ENCODE data around the gene MAPK14. TPM values are rescaled to one million over a fixed set of nuclear protein-coding genes. Genes with fewer than 3 reads are reported as not detected.
A peak's percentile ranks its signal among the peaks of the same experiment; 100 is the strongest.

The MAPK14 gene
- total and polyA plus RNA-seq, 9 of the 15 experiments (the other 6 are each of a cell fraction or from before 2014, with no cell fraction given) = 8.8 to 62.7 (median 35.5) TPM

- no TSS peak for BruUV-seq (replicated peaks)
- no peak overlapping the region for H3K9ac ChIP-seq (ENCODE audit: insufficient read depth in 1 of 2, low read depth in 2 of 2, low read length in 2 of 2)
- POLR2A ChIA-PET = interaction anchor here (1.2 kb wide), 1 partner anchor 17 kb away, joined by 3 read pairs; no protein-coding TSS in a partner anchor
These were observed 128.1 kb downstream of the MAPK14 start for GRCh38 chr6:36155662-36156061.

More at GRCh38 chr6:36155662-36156061, 128.1 kb downstream of the MAPK14 start:
- no peaks in the 10 kb centered on the region for H3K79me2 ChIP-seq (ENCODE audit: control insufficient read depth, insufficient read depth, low read length)
- ATAC-seq (no peak), FAIRE-seq (no peak), DNase-seq (ENCODE audit: extremely low read depth in 1 of 4, low spot score in 3 of 4) (no peak)
- intact Hi-C loops (cut with micrococcal nuclease) = no loop called here
- H3K27ac ChIP-seq (ENCODE audit: extremely low read depth, low read depth, low read length) = no peak overlapping the region
- peaks cover 9% of the 10 kb centered on the region for H3K9me3 ChIP-seq (replicated peaks; ENCODE audit: control insufficient read depth, insufficient read depth, low read depth, low read length)
- 2% methylated on average over 2 of the region's 2 CpGs for WGBS (ENCODE audit: insufficient coverage, low coverage, missing lambda C conversion rate)
- H3K4me1 ChIP-seq (replicated peaks in 1 of 2; ENCODE audit: control insufficient read depth in 2 of 2, insufficient read depth in 2 of 2, low read length in 2 of 2) = no peaks in the 10 kb centered on the region
- no peak overlapping the region for H3K4me3 ChIP-seq
- no peaks in the 10 kb centered on the region for H3K9me1 ChIP-seq (ENCODE audit: control insufficient read depth, insufficient read depth, low read length)
- no peaks in the 10 kb centered on the region for H4K20me1 ChIP-seq (replicated peaks; ENCODE audit: control insufficient read depth, insufficient read depth, low read length)
- no peaks in the 10 kb centered on the region for H3K27me3 ChIP-seq (ENCODE audit: control insufficient read depth in 2 of 2, insufficient read depth in 2 of 2, low read length in 2 of 2)
- H2AFZ ChIP-seq (ENCODE audit: low read depth, low read length) = no peak overlapping the region
- no peaks in the 10 kb centered on the region for H3K36me3 ChIP-seq (ENCODE audit: control insufficient read depth, insufficient read depth, low read length)
- no peak overlapping the region for H3K4me2 ChIP-seq (ENCODE audit: insufficient read depth, low read length)
- in situ Hi-C loops (cut with MboI) = no loop called here
- TF ChIP-seq ZNF561 (CRISPR knock-in tag; conservative IDR thresholded peaks at IDR 0.05) (no peak), TRIM28 (IDR thresholded peaks at IDR 0.05) (peak; percentile 79), TRIM24 (IDR thresholded peaks at IDR 0.05) (peak; percentile 43 to 57; a peak in 3 of 4 replicates), EGR1 (conservative IDR thresholded peaks at IDR 0.05) (no peak), RUNX1 (IDR thresholded peaks at IDR 0.05; ENCODE audit: low read depth) (no peak), CBX3 (IDR thresholded peaks at IDR 0.05; ENCODE audit: borderline replicate concordance in 1 of 2, low read length in 2 of 2) (peak in 1 of 2 experiments; percentile 83; a peak in 2 of 3 replicates), SREBF2 (CRISPR knock-in tag; IDR thresholded peaks at IDR 0.05) (no peak)
- TF ChIP-seq, protein P1, sequence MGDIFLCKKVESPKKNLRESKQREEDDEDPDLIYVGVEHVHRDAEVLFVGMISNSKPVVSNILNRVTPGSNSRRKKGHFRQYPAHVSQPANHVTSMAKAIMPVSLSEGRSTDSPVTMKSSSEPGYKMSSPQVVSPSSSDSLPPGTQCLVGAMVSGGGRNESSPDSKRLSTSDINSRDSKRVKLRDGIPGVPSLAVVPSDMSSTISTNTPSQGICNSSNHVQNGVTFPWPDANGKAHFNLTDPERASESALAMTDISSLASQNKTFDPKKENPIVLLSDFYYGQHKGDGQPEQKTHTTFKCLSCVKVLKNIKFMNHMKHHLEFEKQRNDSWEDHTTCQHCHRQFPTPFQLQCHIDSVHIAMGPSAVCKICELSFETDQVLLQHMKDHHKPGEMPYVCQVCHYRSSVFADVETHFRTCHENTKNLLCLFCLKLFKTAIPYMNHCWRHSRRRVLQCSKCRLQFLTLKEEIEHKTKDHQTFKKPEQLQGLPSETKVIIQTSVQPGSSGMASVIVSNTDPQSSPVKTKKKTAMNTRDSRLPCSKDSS (IDR thresholded peaks at IDR 0.05; ENCODE audit: low read depth, partially characterized antibody) = peak; percentile 41
- TF ChIP-seq, protein P2, sequence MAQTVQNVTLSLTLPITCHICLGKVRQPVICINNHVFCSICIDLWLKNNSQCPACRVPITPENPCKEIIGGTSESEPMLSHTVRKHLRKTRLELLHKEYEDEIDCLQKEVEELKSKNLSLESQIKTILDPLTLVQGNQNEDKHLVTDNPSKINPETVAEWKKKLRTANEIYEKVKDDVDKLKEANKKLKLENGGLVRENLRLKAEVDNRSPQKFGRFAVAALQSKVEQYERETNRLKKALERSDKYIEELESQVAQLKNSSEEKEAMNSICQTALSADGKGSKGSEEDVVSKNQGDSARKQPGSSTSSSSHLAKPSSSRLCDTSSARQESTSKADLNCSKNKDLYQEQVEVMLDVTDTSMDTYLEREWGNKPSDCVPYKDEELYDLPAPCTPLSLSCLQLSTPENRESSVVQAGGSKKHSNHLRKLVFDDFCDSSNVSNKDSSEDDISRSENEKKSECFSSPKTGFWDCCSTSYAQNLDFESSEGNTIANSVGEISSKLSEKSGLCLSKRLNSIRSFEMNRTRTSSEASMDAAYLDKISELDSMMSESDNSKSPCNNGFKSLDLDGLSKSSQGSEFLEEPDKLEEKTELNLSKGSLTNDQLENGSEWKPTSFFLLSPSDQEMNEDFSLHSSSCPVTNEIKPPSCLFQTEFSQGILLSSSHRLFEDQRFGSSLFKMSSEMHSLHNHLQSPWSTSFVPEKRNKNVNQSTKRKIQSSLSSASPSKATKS (CRISPR knock-in tag; IDR thresholded peaks at IDR 0.05) = no peak
- CTCF ChIA-PET (ENCODE audit: low intra/inter-chr PET ratio) = no interaction called here
